Mesendoderm (in vitro differentiated cells): Measurements from ENCODE around the gene CNTRL.

Experiments
- DNase-seq: peaks from one replicate; pipeline ENCODE4 v3.0.0; 2013
- H2AK5ac ChIP-seq: 2 replicates; pipeline ENCODE4 v1.6.1; 2013; ENCODE audit warnings: low read length, inconsistent platforms
- H2BK120ac ChIP-seq: 2 replicates; pipeline ENCODE4 v1.6.1; 2013; ENCODE audit warnings: low read depth, mild to moderate bottlenecking, low read length, moderate library complexity, mixed read lengths
- H2BK15ac ChIP-seq: replicated peaks from 2 replicates; pipeline ENCODE4 v1.6.1; 2013; ENCODE audit warnings: low read depth, mild to moderate bottlenecking, moderate library complexity
- H2BK5ac ChIP-seq: 2 replicates; pipeline ENCODE4 v1.6.1; 2013; ENCODE audit warnings: low read length, inconsistent platforms
- H3K18ac ChIP-seq: 2 replicates; pipeline ENCODE4 v1.6.1; 2013; ENCODE audit warnings: mild to moderate bottlenecking, low read length, mixed read lengths
- H3K23ac ChIP-seq: one replicate; pipeline ENCODE4 v1.6.1; 2013; ENCODE audit warnings: low read length
- H3K27ac ChIP-seq: 2 replicates; pipeline ENCODE4 v1.5.1; 2013; ENCODE audit warnings: low read depth, mild to moderate bottlenecking, inconsistent platforms, low read length, moderate library complexity
- H3K27me3 ChIP-seq: 2 replicates; pipeline ENCODE4 v1.6.1; 2013; ENCODE audit warnings: low read length, control low read depth, mild to moderate bottlenecking, inconsistent platforms; ENCODE audit not compliant: insufficient read depth, poor library complexity
- H3K36me3 ChIP-seq: 2 replicates; pipeline ENCODE4 v1.6.1; 2013; ENCODE audit warnings: low read length, inconsistent platforms; ENCODE audit not compliant: control insufficient read depth, insufficient read depth
- H3K4ac ChIP-seq: one replicate; pipeline ENCODE4 v1.6.1; 2013; ENCODE audit warnings: low read depth, mild to moderate bottlenecking, low read length, moderate library complexity
- H3K4me1 ChIP-seq: 2 replicates; pipeline ENCODE4 v1.6.1; 2013; ENCODE audit warnings: low read depth, low read length, inconsistent platforms; ENCODE audit not compliant: control insufficient read depth
- H3K4me2 ChIP-seq: 2 replicates; pipeline ENCODE4 v1.6.1; 2013; ENCODE audit warnings: low read length
- H3K4me3 ChIP-seq: 2 replicates; pipeline ENCODE4 v1.5.1; 2013; ENCODE audit warnings: mild to moderate bottlenecking, low read length
- H3K56ac ChIP-seq: one replicate; pipeline ENCODE4 v1.6.1; 2013; ENCODE audit warnings: low read length
- H3K79me1 ChIP-seq: 2 replicates; pipeline ENCODE4 v1.6.1; 2013; ENCODE audit warnings: low read length, inconsistent platforms
- H3K79me2 ChIP-seq: 2 replicates; pipeline ENCODE4 v1.6.1; 2013; ENCODE audit warnings: mild to moderate bottlenecking, low read length; ENCODE audit not compliant: control insufficient read depth, insufficient read depth
- H3K9ac ChIP-seq: 2 replicates; pipeline ENCODE4 v1.6.1; 2013; ENCODE audit warnings: low read length, inconsistent platforms
- H4K5ac ChIP-seq: one replicate; pipeline ENCODE4 v1.6.1; 2013; ENCODE audit warnings: low read length
- H4K8ac ChIP-seq: one replicate; pipeline ENCODE4 v1.6.1; 2013; ENCODE audit warnings: low read depth, mild to moderate bottlenecking, control low read depth, low read length, moderate library complexity
- WGBS: extraction: QIAGEN DNeasy Blood & Tissue Kit; methylation state at CpG from one replicate; pipeline ENCODE4 v1.1.7; 2013; ENCODE audit warnings: low lambda C conversion rate, missing lambda C conversion rate; ENCODE audit not compliant: insufficient coverage; ENCODE audit errors: extremely low coverage; 5-methylcytosine and 5-hydroxymethylcytosine counted together

CNTRL gene

GRCh38 chr9:121201045-121201737, 126.4 kb downstream of the CNTRL start:
- no CpG with 5 or more reads among the region's 81 CpGs for WGBS
- peak overlapping the region; percentile 94 for H3K9ac ChIP-seq

GRCh38 chr9:121201738-121202533, 127.2 kb downstream of the CNTRL start, which contains the start of gene RAB14:
Gene RAB14, minus strand, starts transcription at chr9:121201869. Its CDS starts 8,457 bp downstream, at chr9:121193412.
- no peak within 1 kb of the TSS for H4K5ac ChIP-seq
- H4K8ac ChIP-seq: no peak within 1 kb of the TSS
- H2BK5ac ChIP-seq: peak within 1 kb of the TSS; percentile 44
- H2BK120ac ChIP-seq: no peak within 1 kb of the TSS
- H3K4me2 ChIP-seq: peak within 1 kb of the TSS; percentile 77
- H3K4me3 ChIP-seq: peak within 1 kb of the TSS; percentile 88
- WGBS: no CpG with 5 or more reads among the region's 55 CpGs
- peaks cover 4% of the 10 kb centered on the region for H3K79me1 ChIP-seq
- H3K56ac ChIP-seq: peak within 1 kb of the TSS; percentile 94
- no peak within 1 kb of the TSS for H2AK5ac ChIP-seq
- H3K4ac ChIP-seq: peak within 1 kb of the TSS; percentile 84
- H3K9ac ChIP-seq: peak within 1 kb of the TSS; percentile 94
- peak within 1 kb of the TSS; percentile 76 for H3K23ac ChIP-seq
- H3K79me2 ChIP-seq: peaks cover 30% of the 10 kb centered on the region
- no peak within 1 kb of the TSS for H2BK15ac ChIP-seq
- no peaks in the 10 kb centered on the region for H3K27me3 ChIP-seq
- H3K4me1 ChIP-seq: peaks cover 8% of the 10 kb centered on the region
- H3K27ac ChIP-seq: peak within 1 kb of the TSS; percentile 90
- no peaks in the 10 kb centered on the region for H3K36me3 ChIP-seq
- peak within 1 kb of the TSS; percentile 75 for H3K18ac ChIP-seq
- peak; percentile 98 for DNase-seq

More at GRCh38 chr9:121201045-121201737, 126.4 kb downstream of the CNTRL start:
- H3K27me3 ChIP-seq: no peaks in the 10 kb centered on the region
- no peak overlapping the region for H2AK5ac ChIP-seq
- H3K18ac ChIP-seq: peak overlapping the region; percentile 75
- peak overlapping the region; percentile 84 for H3K4ac ChIP-seq
- peak overlapping the region; percentile 90 for H3K27ac ChIP-seq
- DNase-seq: peak; percentile 49
- peaks cover 32% of the 10 kb centered on the region for H3K79me2 ChIP-seq
- H3K36me3 ChIP-seq: no peaks in the 10 kb centered on the region
- peak overlapping the region; percentile 94 for H3K56ac ChIP-seq
- H2BK120ac ChIP-seq: no peak overlapping the region
- H3K4me3 ChIP-seq: peak overlapping the region; percentile 88
- no peak overlapping the region for H4K5ac ChIP-seq
- H3K79me1 ChIP-seq: peaks cover 4% of the 10 kb centered on the region
- H4K8ac ChIP-seq: no peak overlapping the region
- peak overlapping the region; percentile 44 for H2BK5ac ChIP-seq
- peak overlapping the region; percentile 77 for H3K4me2 ChIP-seq
- peaks cover 8% of the 10 kb centered on the region for H3K4me1 ChIP-seq
- no peak overlapping the region for H2BK15ac ChIP-seq
- peak overlapping the region; percentile 76 for H3K23ac ChIP-seq

- peaks cover 19% of the 10 kb centered on the region for H3K79me2 ChIP-seq
- no peak overlapping the region for H3K9ac ChIP-seq
- H3K18ac ChIP-seq: no peak overlapping the region
- H3K79me1 ChIP-seq: peaks cover 4% of the 10 kb centered on the region
- no CpG with 5 or more reads among the region's 2 CpGs for WGBS
- no peak overlapping the region for H3K4me2 ChIP-seq
- H4K8ac ChIP-seq: no peak overlapping the region
- no peaks in the 10 kb centered on the region for H3K27me3 ChIP-seq
- H2BK5ac ChIP-seq: no peak overlapping the region
- H2BK15ac ChIP-seq: no peak overlapping the region
- no peak overlapping the region for H3K27ac ChIP-seq
- H3K36me3 ChIP-seq: no peaks in the 10 kb centered on the region
- no peak for DNase-seq
- no peak overlapping the region for H3K4me3 ChIP-seq
- no peak overlapping the region for H3K56ac ChIP-seq
- no peak overlapping the region for H4K5ac ChIP-seq
- peaks cover 9% of the 10 kb centered on the region for H3K4me1 ChIP-seq
- no peak overlapping the region for H3K23ac ChIP-seq
- H2BK120ac ChIP-seq: no peak overlapping the region
- H2AK5ac ChIP-seq: no peak overlapping the region
- no peak overlapping the region for H3K4ac ChIP-seq
Measured at GRCh38 chr9:121204121-121204520, 129.4 kb downstream of the CNTRL start.

GRCh38 chr9:121204611-121205010, 129.9 kb downstream of the CNTRL start:
- no peak for DNase-seq
- H3K4me2 ChIP-seq: no peak overlapping the region
- H3K9ac ChIP-seq: no peak overlapping the region
- no peak overlapping the region for H4K8ac ChIP-seq
- H3K79me2 ChIP-seq: peaks cover 17% of the 10 kb centered on the region
- no peak overlapping the region for H4K5ac ChIP-seq
- H3K4ac ChIP-seq: no peak overlapping the region
- H2BK120ac ChIP-seq: no peak overlapping the region
- H2BK15ac ChIP-seq: no peak overlapping the region
- H3K36me3 ChIP-seq: no peaks in the 10 kb centered on the region
- H3K79me1 ChIP-seq: peaks cover 4% of the 10 kb centered on the region
- H3K23ac ChIP-seq: no peak overlapping the region
- H3K4me1 ChIP-seq: peaks cover 9% of the 10 kb centered on the region
- H3K27me3 ChIP-seq: no peaks in the 10 kb centered on the region
- H3K4me3 ChIP-seq: no peak overlapping the region
- H2BK5ac ChIP-seq: no peak overlapping the region
- no peak overlapping the region for H3K18ac ChIP-seq
- H3K27ac ChIP-seq: no peak overlapping the region
- no peak overlapping the region for H2AK5ac ChIP-seq
- no peak overlapping the region for H3K56ac ChIP-seq

- Histone ChIP-seq H3K79me1 (no peaks in the 10 kb centered on the region), H2AK5ac (no peak overlapping the region), H3K4me2 (no peak overlapping the region), H3K79me2 (no peaks in the 10 kb centered on the region), H3K56ac (no peak overlapping the region), H3K4me1 (peaks cover 4% of the 10 kb centered on the region), H3K36me3 (no peaks in the 10 kb centered on the region), H4K5ac (no peak overlapping the region), H3K4ac (no peak overlapping the region), H3K27me3 (no peaks in the 10 kb centered on the region), H2BK15ac (no peak overlapping the region), H4K8ac (no peak overlapping the region), H3K9ac (no peak overlapping the region), H3K23ac (no peak overlapping the region), H3K18ac (no peak overlapping the region), H3K27ac (no peak overlapping the region), H2BK5ac (no peak overlapping the region), H2BK120ac (no peak overlapping the region), H3K4me3 (no peak overlapping the region)
- DNase-seq: no peak
- no CpG with 5 or more reads among the region's 8 CpGs for WGBS
Measured at GRCh38 chr9:121206516-121207370, 132.0 kb downstream of the CNTRL start.
